ENCODE measurements around the gene PCSK6. TPM values are rescaled to one million over a fixed set of nuclear protein-coding genes. Genes with fewer than 3 reads are reported as not detected.

The PCSK6 gene
- total RNA-seq = 4.5 and 5.4 TPM in 2 replicates
- long read RNA-seq, partial matches to known transcripts = 0 of 1 reads
- long read RNA-seq, other reads (novel, unspliced or antisense) = 1 of 1 reads

DNA sequence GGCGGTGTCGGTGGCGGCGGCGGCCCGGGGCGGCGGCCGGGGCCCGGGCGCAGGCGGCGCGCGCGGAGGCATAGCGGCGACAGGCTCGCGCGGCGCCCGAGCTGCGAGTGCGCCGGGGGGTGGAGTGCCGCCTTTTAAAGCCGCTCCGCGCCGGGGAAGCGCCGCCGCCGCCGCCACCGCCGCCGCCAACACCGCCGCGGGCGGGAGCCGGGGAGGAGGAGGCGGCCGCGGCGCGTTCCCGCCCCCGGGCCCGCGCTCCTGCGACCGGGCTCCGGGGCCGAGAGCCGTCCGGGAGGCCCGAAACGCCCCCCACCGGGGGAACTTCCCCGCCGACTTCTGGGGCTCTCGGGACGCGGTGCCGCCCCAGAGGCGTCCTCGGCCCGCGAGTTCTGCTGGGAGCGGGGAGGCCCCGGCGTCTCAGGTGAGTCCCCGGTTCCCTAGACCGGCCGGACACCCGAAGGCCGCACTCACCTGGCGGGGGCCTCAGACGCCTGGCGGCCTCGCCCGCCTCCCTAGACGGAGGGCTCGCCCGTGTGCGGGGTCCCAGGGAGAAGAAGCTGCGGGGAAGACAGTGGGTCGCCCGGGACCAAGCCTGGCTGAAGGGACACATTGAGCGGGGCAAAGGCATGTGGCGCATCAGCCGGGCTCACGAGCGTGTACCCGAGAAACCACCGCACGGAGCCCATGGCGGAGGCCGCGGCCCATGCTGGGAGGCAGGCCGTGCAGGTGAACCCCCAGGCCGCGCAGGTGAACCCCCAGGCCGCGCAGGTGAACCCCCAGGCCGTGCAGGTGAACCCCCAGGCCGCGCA lies at the start of gene PCSK6:
PCSK6 (minus strand) TSS at position 109 of the 809 bp plus-strand sequence; CDS start at position 72, 37 bp downstream.
- peak; percentile 33 for DNase-seq (ENCODE audit: low read depth, low spot score)
- H3K27ac Mint-ChIP-seq (ENCODE audit: unreplicated experiment) = peak within 1 kb of the TSS; percentile 43
- H3K4me1 Mint-ChIP-seq = peaks cover 15% of the 10 kb centered on the region
- H3K36me3 Mint-ChIP-seq (ENCODE audit: low read depth) = no peaks in the 10 kb centered on the region
- peak within 1 kb of the TSS; percentile 88 for H3K4me3 Mint-ChIP-seq
- H3K27me3 Mint-ChIP-seq (ENCODE audit: low read depth) = peaks cover 62% of the 10 kb centered on the region
- TF ChIP-seq, protein P1, sequence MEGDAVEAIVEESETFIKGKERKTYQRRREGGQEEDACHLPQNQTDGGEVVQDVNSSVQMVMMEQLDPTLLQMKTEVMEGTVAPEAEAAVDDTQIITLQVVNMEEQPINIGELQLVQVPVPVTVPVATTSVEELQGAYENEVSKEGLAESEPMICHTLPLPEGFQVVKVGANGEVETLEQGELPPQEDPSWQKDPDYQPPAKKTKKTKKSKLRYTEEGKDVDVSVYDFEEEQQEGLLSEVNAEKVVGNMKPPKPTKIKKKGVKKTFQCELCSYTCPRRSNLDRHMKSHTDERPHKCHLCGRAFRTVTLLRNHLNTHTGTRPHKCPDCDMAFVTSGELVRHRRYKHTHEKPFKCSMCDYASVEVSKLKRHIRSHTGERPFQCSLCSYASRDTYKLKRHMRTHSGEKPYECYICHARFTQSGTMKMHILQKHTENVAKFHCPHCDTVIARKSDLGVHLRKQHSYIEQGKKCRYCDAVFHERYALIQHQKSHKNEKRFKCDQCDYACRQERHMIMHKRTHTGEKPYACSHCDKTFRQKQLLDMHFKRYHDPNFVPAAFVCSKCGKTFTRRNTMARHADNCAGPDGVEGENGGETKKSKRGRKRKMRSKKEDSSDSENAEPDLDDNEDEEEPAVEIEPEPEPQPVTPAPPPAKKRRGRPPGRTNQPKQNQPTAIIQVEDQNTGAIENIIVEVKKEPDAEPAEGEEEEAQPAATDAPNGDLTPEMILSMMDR (conservative IDR thresholded peaks at IDR 0.05) = no peak
- no peaks in the 10 kb centered on the region for H3K9me3 Mint-ChIP-seq

DNA sequence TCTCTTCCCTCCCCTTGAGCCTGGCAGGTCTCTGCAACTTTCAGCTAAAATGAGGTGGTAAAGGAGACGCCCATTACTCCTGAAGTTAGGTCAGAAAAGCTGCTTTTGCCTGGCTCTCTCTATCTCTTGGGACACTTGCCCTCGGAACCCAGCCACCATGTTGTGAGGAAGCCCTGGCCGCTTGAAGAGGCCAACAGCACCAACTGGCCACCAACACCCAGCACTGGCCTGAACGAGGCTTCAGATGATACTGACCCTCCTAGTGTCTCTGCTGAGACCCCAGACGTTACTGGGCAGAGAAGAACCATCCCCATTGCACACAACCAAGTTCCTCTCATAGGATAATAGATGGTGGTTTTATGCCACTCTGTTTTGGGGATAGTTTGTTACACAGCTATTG lies 49.5 kb upstream of the PCSK6 start:
- TF ChIP-seq, protein P1 (conservative IDR thresholded peaks at IDR 0.05) = no peak
- Mint-ChIP-seq H3K9me3 (peaks cover 4% of the 10 kb centered on the region), H3K27ac (ENCODE audit: unreplicated experiment) (no peak overlapping the region), H3K36me3 (ENCODE audit: low read depth) (no peaks in the 10 kb centered on the region), H3K27me3 (ENCODE audit: low read depth) (peaks cover 30% of the 10 kb centered on the region), H3K4me3 (no peak overlapping the region), H3K4me1 (peaks cover 23% of the 10 kb centered on the region)
- DNase-seq (ENCODE audit: low read depth, low spot score) = no peak

DNA sequence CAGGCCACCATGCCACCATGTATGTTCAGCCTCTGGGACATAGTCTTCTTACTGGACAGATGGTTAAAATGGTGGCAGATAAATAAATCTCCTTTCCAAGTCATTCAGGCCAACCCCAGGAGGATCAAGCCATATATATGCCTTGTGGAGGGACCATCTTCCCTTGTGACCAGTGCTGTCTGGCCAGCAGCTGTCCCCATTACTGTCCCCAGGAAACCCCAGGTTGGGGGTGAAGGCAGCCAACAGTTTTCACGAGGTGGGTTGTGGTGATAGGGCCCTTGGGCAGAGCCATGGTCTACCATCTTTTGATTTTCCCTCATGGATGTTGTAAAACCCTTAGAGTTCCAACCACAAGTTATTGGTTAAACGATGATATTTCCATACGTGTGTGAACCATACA lies 48.7 kb upstream of the PCSK6 start:
- no peak overlapping the region for H3K4me3 Mint-ChIP-seq
- H3K27ac Mint-ChIP-seq (ENCODE audit: unreplicated experiment) = no peak overlapping the region
- H3K36me3 Mint-ChIP-seq (ENCODE audit: low read depth) = no peaks in the 10 kb centered on the region
- peaks cover 23% of the 10 kb centered on the region for H3K4me1 Mint-ChIP-seq
- peaks cover 4% of the 10 kb centered on the region for H3K9me3 Mint-ChIP-seq
- DNase-seq (ENCODE audit: low read depth, low spot score) = no peak
- TF ChIP-seq, protein P1 (conservative IDR thresholded peaks at IDR 0.05) = no peak
- H3K27me3 Mint-ChIP-seq (ENCODE audit: low read depth) = peaks cover 25% of the 10 kb centered on the region

DNA sequence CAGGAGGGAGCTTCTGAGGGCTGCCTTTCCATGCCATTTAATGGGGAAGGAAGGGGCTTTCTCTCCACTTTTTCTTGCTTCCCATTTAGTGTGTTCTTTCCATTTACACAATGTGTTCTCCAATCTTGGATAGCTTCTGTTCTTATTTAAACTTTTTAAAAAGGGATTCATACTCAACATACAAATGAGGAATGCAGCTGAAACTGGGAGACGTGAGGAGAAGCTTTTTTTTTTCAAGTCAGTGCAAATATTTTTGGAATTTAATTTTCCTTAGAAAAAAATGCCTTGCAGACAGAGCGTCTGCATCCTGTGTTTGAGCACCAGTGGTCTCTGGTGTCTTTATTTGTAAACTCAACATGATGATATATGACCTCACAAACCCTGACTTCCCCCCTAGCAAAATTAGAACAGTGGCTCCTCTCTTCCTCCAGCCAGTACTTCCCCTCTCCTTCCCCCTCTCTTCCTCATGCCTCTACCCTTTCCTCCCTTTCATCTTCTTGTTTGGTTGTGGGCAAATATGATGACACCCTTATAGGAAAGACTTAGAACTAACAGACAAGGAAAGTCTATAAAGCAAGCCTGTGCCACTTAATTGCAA lies 48.1 kb upstream of the PCSK6 start:
- H3K36me3 Mint-ChIP-seq (ENCODE audit: low read depth) = no peaks in the 10 kb centered on the region
- no peak for DNase-seq (ENCODE audit: low read depth, low spot score)
- H3K27me3 Mint-ChIP-seq (ENCODE audit: low read depth) = peaks cover 28% of the 10 kb centered on the region
- H3K4me3 Mint-ChIP-seq = no peak overlapping the region
- TF ChIP-seq, protein P1 (conservative IDR thresholded peaks at IDR 0.05) = no peak
- no peak overlapping the region for H3K27ac Mint-ChIP-seq (ENCODE audit: unreplicated experiment)
- H3K4me1 Mint-ChIP-seq = peaks cover 23% of the 10 kb centered on the region
- H3K9me3 Mint-ChIP-seq = peaks cover 4% of the 10 kb centered on the region

DNA sequence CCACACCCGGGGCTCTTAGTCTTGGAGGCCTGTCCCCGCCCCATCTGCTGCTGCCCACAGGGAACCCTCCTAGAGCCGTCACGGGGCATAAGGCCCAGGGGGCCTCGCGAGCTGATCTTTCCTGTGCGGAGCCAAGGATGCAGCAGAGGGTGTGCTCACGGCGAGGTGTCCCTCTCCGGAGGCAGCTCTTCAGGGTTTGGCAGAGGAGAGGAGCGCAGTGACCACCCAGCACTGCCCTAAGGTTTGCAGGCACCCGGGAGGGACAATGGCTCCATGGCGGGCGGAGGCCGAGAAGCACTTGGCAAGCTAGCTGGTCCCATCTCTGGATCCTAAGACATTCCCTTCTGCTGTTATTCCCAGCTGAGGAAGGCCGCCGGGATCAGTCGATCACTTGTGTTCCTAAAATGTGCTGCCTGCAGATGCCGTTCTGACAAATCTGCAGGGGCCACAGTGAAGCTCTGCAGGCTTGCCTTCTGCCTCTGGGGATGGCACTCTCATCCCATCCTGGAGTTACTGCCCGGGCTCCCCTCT lies 47.4 kb upstream of the PCSK6 start:
- H3K27ac Mint-ChIP-seq (ENCODE audit: unreplicated experiment) = no peak overlapping the region
- peaks cover 4% of the 10 kb centered on the region for H3K9me3 Mint-ChIP-seq
- DNase-seq (ENCODE audit: low read depth, low spot score) = no peak
- H3K27me3 Mint-ChIP-seq (ENCODE audit: low read depth) = peaks cover 32% of the 10 kb centered on the region
- H3K36me3 Mint-ChIP-seq (ENCODE audit: low read depth) = no peaks in the 10 kb centered on the region
- no peak overlapping the region for H3K4me3 Mint-ChIP-seq
- TF ChIP-seq, protein P1 (conservative IDR thresholded peaks at IDR 0.05) = no peak
- H3K4me1 Mint-ChIP-seq = peaks cover 23% of the 10 kb centered on the region
